GM23338 (cell line): ENCODE measurements around the gene GALNT14. TPM values are rescaled to one million over a fixed set of nuclear protein-coding genes. Genes with fewer than 3 reads are reported as not detected.

Source experiments
- ATAC-seq: fragments of 200-7000 bp; cut with Tn5 transposase; 3 replicates; pipeline ENCODE4 v1.9.1; 2020
- DNase-seq: peaks from one replicate; pipeline ENCODE4 v3.0.0-alpha.2; 2015; ENCODE audit warnings: low spot score
- H2AFZ ChIP-seq: fragments of 200-600 bp; sonication (generic); 2 replicates; pipeline ENCODE4 v1.8.0; 2016; ENCODE audit warnings: antibody characterized with exemption, mild to moderate bottlenecking, moderate library complexity
- H3F3A ChIP-seq: fragments of 200-600 bp; sonication (generic); replicated peaks from 2 replicates; pipeline ENCODE4 v1.8.0; 2017; ENCODE audit warnings: antibody characterized with exemption, mixed run types, low read depth
- H3K27ac ChIP-seq: fragments of 200-600 bp; sonication (generic); 2 replicates; pipeline ENCODE4 v1.6.1; 2016; ENCODE audit warnings: low read depth
- H3K27me3 ChIP-seq: fragments of 200-600 bp; sonication (generic); 2 replicates; pipeline ENCODE4 v1.8.0; 2016; ENCODE audit warnings: mild to moderate bottlenecking, mixed run types, moderate library complexity; ENCODE audit not compliant: insufficient read depth
- H3K36me3 ChIP-seq: fragments of 200-600 bp; sonication (generic); 2 replicates; pipeline ENCODE4 v1.8.0; 2016; ENCODE audit warnings: mild to moderate bottlenecking; ENCODE audit not compliant: insufficient read depth
- H3K4me1 ChIP-seq: fragments of 200-600 bp; sonication (generic); 2 replicates; pipeline ENCODE4 v1.8.0; 2016; ENCODE audit warnings: mild to moderate bottlenecking, moderate library complexity; ENCODE audit not compliant: insufficient read depth
- H3K4me2 ChIP-seq: fragments of 200-600 bp; sonication (generic); 2 replicates; pipeline ENCODE4 v1.7.1; 2017; ENCODE audit warnings: mixed run types
- H3K4me3 ChIP-seq: fragments of 200-600 bp; sonication (generic); 2 replicates; pipeline ENCODE4 v1.6.1; 2016; ENCODE audit warnings: mixed run types
- H3K79me2 ChIP-seq: fragments of 200-600 bp; sonication (generic); replicated peaks from 2 replicates; pipeline ENCODE4 v1.8.0; 2017; ENCODE audit warnings: mild to moderate bottlenecking; ENCODE audit not compliant: insufficient read depth
- H3K9me2 ChIP-seq: fragments of 200-600 bp; sonication (generic); 2 replicates; pipeline ENCODE4 v1.8.0; 2017; ENCODE audit not compliant: insufficient read depth
- H4K20me1 ChIP-seq: fragments of 200-600 bp; sonication (generic); replicated peaks from 2 replicates; pipeline ENCODE4 v1.8.0; 2017; ENCODE audit warnings: mild to moderate bottlenecking; ENCODE audit not compliant: insufficient read depth
- H3K27ac Mint-ChIP-seq: 2 replicates; pipeline ENCODE4 v1.8.0; 2020; ENCODE audit warnings: inconsistent platforms, mild to moderate bottlenecking, moderate library complexity, mixed read lengths
- H3K27me3 Mint-ChIP-seq: 3 replicates; pipeline ENCODE4 v1.8.0; 2022; ENCODE audit warnings: low read depth, mild to moderate bottlenecking, moderate library complexity, mixed read lengths, inconsistent platforms; ENCODE audit not compliant: insufficient read depth, poor library complexity
- H3K36me3 Mint-ChIP-seq: 3 replicates; pipeline ENCODE4 v1.8.0; 2021; ENCODE audit warnings: low read depth, mild to moderate bottlenecking, inconsistent platforms, moderate library complexity, mixed read lengths
- H3K4me1 Mint-ChIP-seq: 3 replicates; pipeline ENCODE4 v1.8.0; 2020; ENCODE audit warnings: mild to moderate bottlenecking, inconsistent platforms, mixed read lengths
- H3K4me3 Mint-ChIP-seq: 3 replicates; pipeline ENCODE4 v1.8.0; 2021; ENCODE audit warnings: moderate library complexity, mild to moderate bottlenecking, inconsistent platforms, mixed read lengths
- H3K9me3 Mint-ChIP-seq: 3 replicates; pipeline ENCODE4 v1.8.0; 2020; ENCODE audit warnings: moderate library complexity, mild to moderate bottlenecking, inconsistent platforms, mixed read lengths
- ETS1 ChIP-seq: IDR thresholded peaks from 2 replicates; pipeline ENCODE4 v1.6.1; 2016; ENCODE audit warnings: antibody characterized with exemption
- STAT1 ChIP-seq: IDR thresholded peaks from one replicate; pipeline ENCODE4 v1.6.1; 2016; ENCODE audit warnings: antibody characterized with exemption; ENCODE audit not compliant: unreplicated experiment
- ZNF114 ChIP-seq: fragments of 250-450 bp; sonication (Bioruptor Pico); IDR thresholded peaks from 2 replicates; pipeline ENCODE4 v1.5.0; 2020; ENCODE audit warnings: mild to moderate bottlenecking, moderate library complexity
- polyA plus RNA-seq: library from polyadenylated mRNA; unstranded; fragments of >200 nt; fragmentation: Nextera tagmentation; extraction: Ambion mirVana; gene quantifications from 2 replicates; pipeline ENCODE4 v1.2.1, GENCODE V29; 2016
- total RNA-seq: library from RNA; depleted of rRNA; stranded (reverse); fragments of >200 nt; shearing (Covaris generic); gene quantifications from 2 replicates; pipeline ENCODE4 v1.2.3, GENCODE V29; 2014
- TF ChIP-seq, protein P1 (sequence below), 2 experiments: fragments of 200-600 bp in 1 of 2; sonication (generic) in 1 of 2; conservative IDR thresholded peaks; 2 replicates each; pipeline versions ENCODE4 v1.5.1 to v1.6.1; 2016 to 2017; ENCODE audit warnings: antibody characterized with exemption in 2 of 2, low read depth in 2 of 2, mild to moderate bottlenecking in 2 of 2, moderate library complexity in 1 of 2
- TF ChIP-seq, protein P2 (sequence below): IDR thresholded peaks from one replicate; pipeline ENCODE4 v1.6.1; 2018; ENCODE audit warnings: antibody characterized with exemption; ENCODE audit not compliant: unreplicated experiment

The GALNT14 gene
- total and polyA plus RNA-seq, 2 experiments from 2014 or later = 5.4 to 7.7 TPM

- TF ChIP-seq STAT1 = no peak
These were observed 32.9 kb upstream of the GALNT14 start (continued) for GRCh38 chr2:31171142-31171541.

DNA sequence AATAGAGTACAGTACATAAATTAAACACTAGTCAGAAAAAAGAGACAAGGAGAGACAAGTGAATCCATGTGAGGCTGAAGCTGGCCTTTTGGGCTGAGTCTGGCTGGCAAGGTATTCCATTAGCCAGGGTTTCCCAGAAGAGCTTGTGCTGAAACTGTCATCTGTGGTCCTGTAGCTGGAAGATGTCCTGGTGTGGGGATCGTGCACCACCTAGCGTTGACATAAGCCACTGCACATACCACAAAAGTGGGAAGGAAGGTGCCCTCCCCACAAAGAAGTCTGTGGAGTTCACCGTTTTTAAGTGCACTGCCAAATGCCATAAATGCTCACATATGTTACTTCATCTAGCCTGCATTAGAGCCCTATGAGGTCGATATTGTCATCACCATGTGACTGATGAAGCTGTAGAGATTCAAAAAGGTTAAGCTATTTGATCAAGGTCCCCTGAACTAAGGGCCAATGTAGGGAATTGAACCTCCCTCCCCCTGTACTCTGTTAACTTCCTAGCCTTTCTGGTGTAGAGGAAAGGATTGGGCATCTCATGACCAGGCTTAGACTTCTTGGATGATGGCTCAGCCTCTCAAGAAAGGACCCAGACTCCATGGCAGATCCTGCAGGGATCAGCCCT lies 31.9 kb upstream of the GALNT14 start:
- Histone ChIP-seq H4K20me1 (no peaks in the 10 kb centered on the region), H2AFZ (no peak overlapping the region), H3K36me3 (no peaks in the 10 kb centered on the region), H3K4me1 (no peaks in the 10 kb centered on the region), H3F3A (no peaks in the 10 kb centered on the region), H3K4me3 (no peak overlapping the region), H3K4me2 (no peak overlapping the region), H3K27ac (no peak overlapping the region), H3K27me3 (no peaks in the 10 kb centered on the region), H3K9me2 (peaks cover 5% of the 10 kb centered on the region; the same call in 1 of the 2 replicates), H3K79me2 (no peaks in the 10 kb centered on the region)
- H3K9me3 Mint-ChIP-seq = no peaks in the 10 kb centered on the region
- H3K27ac Mint-ChIP-seq = no peak overlapping the region
- DNase-seq (peak; percentile 77), ATAC-seq (peak; percentile 98)
- no peaks in the 10 kb centered on the region for H3K36me3 Mint-ChIP-seq
- no peaks in the 10 kb centered on the region for H3K4me1 Mint-ChIP-seq
- H3K4me3 Mint-ChIP-seq = no peak overlapping the region
- no peak for TF ChIP-seq ETS1
- TF ChIP-seq, protein P1, sequence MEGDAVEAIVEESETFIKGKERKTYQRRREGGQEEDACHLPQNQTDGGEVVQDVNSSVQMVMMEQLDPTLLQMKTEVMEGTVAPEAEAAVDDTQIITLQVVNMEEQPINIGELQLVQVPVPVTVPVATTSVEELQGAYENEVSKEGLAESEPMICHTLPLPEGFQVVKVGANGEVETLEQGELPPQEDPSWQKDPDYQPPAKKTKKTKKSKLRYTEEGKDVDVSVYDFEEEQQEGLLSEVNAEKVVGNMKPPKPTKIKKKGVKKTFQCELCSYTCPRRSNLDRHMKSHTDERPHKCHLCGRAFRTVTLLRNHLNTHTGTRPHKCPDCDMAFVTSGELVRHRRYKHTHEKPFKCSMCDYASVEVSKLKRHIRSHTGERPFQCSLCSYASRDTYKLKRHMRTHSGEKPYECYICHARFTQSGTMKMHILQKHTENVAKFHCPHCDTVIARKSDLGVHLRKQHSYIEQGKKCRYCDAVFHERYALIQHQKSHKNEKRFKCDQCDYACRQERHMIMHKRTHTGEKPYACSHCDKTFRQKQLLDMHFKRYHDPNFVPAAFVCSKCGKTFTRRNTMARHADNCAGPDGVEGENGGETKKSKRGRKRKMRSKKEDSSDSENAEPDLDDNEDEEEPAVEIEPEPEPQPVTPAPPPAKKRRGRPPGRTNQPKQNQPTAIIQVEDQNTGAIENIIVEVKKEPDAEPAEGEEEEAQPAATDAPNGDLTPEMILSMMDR (conservative IDR thresholded peaks at IDR 0.05; ENCODE audit: low read depth in 2 of 2) = peak; percentile 88 to 99
- peaks cover 3% of the 10 kb centered on the region for H3K27me3 Mint-ChIP-seq

- H3K4me3 ChIP-seq = no peak overlapping the region
- H3K9me2 ChIP-seq = peaks cover 6% of the 10 kb centered on the region; the same call in 1 of the 2 replicates
- Mint-ChIP-seq H3K27ac (no peak overlapping the region), H3K4me1 (no peaks in the 10 kb centered on the region), H3K9me3 (no peaks in the 10 kb centered on the region), H3K4me3 (no peak overlapping the region), H3K36me3 (no peaks in the 10 kb centered on the region), H3K27me3 (peaks cover 1% of the 10 kb centered on the region)
- no peaks in the 10 kb centered on the region for H3K79me2 ChIP-seq
- H3K27ac ChIP-seq = no peak overlapping the region
- H4K20me1 ChIP-seq = no peaks in the 10 kb centered on the region
- H3K4me2 ChIP-seq = no peak overlapping the region
- TF ChIP-seq STAT1 (no peak), ZNF114 (CRISPR knock-in tag) (no peak)
- TF ChIP-seq, protein P1 (conservative IDR thresholded peaks at IDR 0.05; ENCODE audit: low read depth in 2 of 2) = no peak
- TF ChIP-seq, protein P2, sequence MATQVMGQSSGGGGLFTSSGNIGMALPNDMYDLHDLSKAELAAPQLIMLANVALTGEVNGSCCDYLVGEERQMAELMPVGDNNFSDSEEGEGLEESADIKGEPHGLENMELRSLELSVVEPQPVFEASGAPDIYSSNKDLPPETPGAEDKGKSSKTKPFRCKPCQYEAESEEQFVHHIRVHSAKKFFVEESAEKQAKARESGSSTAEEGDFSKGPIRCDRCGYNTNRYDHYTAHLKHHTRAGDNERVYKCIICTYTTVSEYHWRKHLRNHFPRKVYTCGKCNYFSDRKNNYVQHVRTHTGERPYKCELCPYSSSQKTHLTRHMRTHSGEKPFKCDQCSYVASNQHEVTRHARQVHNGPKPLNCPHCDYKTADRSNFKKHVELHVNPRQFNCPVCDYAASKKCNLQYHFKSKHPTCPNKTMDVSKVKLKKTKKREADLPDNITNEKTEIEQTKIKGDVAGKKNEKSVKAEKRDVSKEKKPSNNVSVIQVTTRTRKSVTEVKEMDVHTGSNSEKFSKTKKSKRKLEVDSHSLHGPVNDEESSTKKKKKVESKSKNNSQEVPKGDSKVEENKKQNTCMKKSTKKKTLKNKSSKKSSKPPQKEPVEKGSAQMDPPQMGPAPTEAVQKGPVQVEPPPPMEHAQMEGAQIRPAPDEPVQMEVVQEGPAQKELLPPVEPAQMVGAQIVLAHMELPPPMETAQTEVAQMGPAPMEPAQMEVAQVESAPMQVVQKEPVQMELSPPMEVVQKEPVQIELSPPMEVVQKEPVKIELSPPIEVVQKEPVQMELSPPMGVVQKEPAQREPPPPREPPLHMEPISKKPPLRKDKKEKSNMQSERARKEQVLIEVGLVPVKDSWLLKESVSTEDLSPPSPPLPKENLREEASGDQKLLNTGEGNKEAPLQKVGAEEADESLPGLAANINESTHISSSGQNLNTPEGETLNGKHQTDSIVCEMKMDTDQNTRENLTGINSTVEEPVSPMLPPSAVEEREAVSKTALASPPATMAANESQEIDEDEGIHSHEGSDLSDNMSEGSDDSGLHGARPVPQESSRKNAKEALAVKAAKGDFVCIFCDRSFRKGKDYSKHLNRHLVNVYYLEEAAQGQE = no peak
- DNase-seq (no peak), ATAC-seq (no peak)
- no peaks in the 10 kb centered on the region for H3K4me1 ChIP-seq
- H3F3A ChIP-seq = no peaks in the 10 kb centered on the region
- no peaks in the 10 kb centered on the region for H3K36me3 ChIP-seq
- no peak overlapping the region for H2AFZ ChIP-seq
- no peaks in the 10 kb centered on the region for H3K27me3 ChIP-seq
These were observed 30.1 kb upstream of the GALNT14 start for GRCh38 chr2:31168291-31168690.
